M059J (cell line): Measurements from ENCODE around the gene FBN2. TPM values are rescaled to one million over a fixed set of nuclear protein-coding genes. Genes with fewer than 3 reads are reported as not detected.
"Not testable (repeated sequence)": the region's sequence is repeated elsewhere in the genome, so short reads cannot be mapped to it uniquely, and the experiment has no call there.

Source experiments
- DNase-seq: peaks from one replicate; pipeline ENCODE4 v3.0.0-alpha.2; 2012; ENCODE audit warnings: low read depth
- total RNA-seq: library from RNA; depleted of rRNA; stranded (reverse); fragments of >200 nt; shearing (Covaris generic); gene quantifications from 2 replicates; pipeline ENCODE4 v1.2.3, GENCODE V29; 2014

Gene FBN2
- total RNA-seq, 1 experiment from 2014 or later = 0.37 TPM

DNA sequence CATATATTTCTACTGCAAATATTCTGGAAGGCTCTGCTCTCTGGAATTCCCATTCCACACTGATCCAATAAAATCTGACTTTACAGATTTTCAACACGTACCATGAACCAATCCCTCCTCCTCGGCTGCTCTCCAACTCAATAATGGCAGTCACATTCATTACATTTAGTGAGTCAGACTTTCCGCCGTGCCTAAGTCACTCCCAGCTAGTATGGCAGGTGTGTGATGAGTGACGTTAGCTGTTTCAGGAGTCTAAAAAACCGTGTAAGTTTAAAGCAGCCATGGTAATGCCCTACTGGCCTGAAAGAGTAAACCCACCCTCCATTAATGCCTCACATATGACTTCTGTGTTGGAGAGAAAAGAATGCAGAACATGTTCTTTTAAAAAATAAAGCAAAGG, 3.3 kb downstream of the FBN2 start:
- no peak for DNase-seq

DNA sequence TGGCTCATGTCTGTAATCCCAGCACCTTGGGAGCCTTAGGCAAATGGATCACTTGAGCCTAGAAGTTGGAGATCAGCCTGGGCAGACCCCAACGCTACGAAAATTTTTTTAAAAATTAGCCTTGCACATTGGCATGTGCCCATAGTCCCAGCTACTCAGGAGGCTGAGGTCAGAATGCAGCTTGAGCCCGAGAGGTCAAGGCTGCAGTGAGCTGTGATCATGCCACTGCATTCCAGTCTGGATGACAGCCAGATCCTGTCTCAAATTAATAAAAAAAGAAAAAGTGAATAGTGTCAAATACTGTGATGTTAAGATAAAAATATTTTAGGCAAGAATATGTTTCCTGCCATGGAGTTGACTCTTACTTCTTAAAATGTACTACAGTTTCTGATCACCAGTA, 5.3 kb downstream of the FBN2 start:
- no peak for DNase-seq

DNA sequence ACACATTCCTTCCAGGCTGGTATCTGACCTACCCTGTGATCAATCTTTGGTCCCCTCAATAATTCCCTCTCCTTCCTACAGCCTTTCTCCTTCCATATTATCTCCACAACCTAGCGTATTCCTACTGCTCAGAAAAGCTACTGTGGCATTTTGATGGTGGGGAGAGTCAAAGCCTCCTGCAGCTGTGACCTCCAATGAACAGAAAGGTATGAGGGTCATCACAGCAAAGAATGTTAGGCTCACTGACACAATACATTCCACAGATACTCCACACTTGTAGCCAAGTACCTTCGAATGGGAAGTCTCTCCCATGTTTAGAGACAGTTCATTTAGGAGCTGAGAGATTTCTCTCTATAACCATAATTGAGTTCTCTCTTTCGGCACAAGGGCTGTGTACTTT, 5.9 kb downstream of the FBN2 start:
- DNase-seq = no peak

DNA sequence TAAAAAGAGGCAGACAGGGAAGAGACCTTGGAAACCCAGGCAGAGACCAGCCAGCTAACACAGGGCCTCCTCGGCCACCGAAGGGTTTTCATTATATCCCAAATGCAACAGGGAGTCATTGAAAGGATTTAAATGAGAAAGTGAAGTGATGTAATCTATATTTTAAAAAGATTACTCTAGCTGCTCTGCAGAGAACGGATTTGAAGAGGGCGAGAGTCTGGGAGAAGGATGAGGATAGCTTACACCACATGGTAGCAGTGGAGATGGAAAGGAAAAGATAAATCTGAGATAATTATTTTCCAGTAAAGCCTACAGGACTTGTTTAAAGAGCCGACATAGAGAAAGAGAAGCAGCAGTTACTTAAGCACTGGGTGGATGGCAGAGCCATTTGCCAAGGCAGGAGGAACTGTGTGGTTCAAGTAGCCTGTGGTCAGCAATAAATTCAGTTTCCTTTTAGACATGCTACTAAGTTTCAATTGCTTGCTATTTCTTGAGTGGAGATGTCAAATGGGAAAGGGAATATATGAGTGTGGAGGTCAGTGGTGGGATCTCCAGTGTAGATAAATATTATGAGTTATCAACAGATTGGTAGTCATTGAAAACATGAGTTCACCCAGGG, 9.3 kb downstream of the FBN2 start:
- DNase-seq = no peak

DNA sequence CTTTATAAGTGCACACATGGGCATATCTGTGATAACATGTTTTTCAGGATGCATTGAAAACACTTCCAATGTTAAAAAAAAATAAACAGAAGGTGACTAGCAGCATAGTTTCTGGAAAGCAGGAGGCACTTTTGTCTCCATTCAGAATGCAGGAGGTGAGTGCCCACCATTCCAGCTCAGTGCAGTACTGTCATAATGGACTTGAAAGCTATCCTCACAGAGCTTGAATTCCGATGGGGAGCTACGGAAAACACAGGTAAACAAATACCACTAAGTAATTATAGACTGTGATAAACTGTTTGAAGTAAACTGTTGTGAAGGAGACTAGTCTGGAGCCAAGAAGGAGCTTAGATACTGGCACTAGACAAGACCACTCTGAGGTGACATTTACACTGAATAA, 9.9 kb downstream of the FBN2 start:
- no peak for DNase-seq

DNA sequence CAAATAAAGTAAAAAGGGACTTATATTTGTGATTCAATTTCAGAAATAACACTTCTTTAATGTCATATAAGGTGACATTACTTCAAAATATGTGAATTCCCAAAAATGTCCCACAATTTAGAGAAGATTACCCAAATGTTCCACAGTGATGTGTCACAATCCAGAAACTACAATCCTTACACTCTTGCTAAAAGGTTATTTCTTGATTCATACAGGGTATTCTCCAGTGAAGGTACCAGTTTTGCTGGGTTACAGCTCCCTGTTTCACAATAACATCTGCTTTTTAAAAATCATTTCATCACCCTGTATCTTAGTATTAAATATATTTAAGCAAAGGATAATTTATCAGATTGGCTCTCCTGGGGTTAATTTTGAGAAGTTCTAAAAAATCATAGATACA, 11.0 kb downstream of the FBN2 start:
- DNase-seq = no peak

DNA sequence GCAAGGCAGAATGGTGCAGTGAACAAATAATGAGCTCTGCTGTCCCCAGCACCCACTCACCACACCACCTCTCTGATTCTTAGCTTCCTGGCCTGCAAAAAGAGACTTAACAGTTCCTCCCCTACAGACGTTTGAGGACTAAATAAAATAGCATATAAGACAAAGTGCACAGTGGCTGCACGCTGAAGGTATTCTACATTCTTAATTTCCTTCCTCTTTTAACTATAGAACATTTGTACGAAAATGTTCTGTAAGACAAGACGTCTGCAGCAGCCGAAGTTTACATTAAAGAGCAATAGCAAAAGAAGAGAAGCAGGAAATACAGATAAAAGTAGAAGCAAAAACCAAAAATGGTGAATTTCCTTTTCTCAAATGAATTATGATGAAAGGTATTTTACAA, 15.7 kb downstream of the FBN2 start:
- no peak for DNase-seq

DNA sequence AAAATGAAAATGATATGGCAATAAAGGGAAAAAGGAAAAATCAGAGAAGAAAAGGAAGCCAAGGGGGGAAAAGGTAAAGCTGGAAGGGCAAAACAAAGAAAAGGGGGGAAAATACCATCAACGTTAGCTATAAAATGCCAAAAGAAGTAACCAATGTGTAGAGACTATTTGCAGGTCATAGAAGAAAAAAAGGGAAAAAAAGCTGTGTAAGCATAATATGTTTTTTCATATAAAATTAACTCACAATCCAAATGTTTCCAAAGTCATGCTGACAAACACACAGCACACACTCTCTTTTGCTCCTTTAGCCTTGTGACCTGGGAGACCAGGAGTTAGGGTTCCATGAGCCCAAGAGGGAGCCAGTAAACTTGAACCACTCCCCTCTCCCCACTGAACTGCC, 18.2 kb downstream of the FBN2 start:
- no peak for DNase-seq

DNA sequence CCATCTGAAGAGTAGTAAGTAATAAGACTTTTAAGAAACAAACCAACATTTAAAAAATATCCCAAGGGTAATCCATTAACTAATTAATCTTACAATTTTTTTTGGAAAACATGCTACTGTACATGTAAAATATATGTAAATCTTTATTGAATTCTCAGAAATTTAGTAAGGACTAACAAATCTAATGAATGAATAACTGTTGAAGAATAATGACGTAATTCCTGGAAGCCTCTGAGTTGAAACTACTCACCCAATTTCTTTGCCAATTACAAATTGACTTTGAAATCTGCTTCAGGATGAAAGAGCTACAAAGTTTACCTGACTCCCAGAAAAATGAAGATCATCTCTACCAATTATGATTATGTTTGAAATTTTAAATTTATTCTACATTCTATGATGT, 21.1 kb downstream of the FBN2 start:
- DNase-seq = no peak

DNA sequence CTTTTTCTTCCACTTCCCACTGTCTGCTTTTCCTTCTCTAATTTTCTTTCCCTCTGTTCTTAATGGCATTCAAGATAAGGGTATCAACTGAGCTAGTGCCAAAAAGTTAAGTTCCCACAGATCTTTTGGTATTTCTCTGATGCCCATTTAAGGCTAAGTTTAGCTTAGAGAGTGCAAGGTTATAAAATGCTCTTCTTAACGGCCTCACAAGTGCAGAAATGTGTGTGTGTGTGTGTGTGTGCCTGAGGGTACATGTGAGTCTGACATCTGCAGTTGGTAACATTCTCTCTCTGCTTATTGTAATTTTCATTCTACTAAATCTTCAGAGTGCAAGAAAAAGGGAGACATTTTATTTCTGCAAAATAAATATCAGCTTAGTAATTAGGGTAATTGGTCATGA, 24.2 kb downstream of the FBN2 start:
- DNase-seq = no peak

DNA sequence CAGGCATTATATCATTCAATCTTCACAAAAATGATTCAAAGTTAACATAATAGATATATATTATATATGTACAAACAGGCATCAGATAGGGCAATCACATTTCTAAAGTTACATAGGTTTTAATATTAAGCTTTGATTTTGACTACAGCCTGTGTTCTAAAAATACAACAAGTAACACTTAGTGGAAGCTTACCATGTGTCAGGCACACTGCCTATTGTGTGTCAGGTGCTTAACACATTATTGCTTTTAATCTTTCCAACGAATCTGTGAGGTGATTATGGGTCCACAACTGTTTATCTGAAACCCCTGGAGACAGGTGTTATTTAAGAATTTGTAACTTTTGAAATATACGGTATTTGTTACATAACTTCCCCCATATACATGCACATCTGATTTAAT, 25.2 kb downstream of the FBN2 start:
- DNase-seq = no peak

DNA sequence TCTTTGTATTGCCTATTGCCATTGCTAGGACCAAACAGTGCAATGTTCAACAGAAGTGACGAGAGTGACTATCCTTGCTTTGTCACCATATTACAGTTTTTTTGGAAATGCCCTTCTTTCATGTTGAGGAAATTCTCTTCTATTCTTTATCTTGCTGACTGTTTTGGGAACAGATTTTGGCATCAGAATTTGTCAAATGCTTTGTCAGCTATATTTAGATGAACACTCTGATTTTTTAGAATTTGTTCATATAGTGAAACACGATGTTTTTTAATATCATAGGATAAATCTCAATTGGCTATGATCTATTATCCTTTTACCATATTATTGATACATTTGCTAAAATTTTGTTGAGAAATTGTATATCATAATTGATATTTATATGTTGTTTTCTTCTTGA, 31.4 kb downstream of the FBN2 start:
- no peak for DNase-seq

DNA sequence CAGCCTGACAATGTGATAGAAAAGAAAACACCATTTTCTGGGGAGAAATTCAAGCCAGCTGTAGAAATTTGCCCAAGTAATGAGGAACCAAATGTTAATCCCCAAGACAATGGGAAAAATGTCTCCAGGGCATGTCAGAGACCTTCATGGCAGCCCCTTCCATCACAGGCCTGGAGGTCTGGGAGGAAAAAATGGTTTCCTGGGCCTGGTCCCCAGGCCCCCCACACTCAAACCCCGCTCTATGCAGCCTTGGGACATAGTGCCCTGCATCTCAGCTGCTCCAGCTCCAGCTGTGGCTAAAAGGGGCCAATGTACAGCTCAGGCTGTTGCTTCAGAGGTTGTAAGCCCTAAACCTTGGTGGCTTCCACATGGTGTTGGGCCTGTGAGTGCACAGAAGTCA, 34.3 kb downstream of the FBN2 start:
- DNase-seq = not testable (repeated sequence)

DNA sequence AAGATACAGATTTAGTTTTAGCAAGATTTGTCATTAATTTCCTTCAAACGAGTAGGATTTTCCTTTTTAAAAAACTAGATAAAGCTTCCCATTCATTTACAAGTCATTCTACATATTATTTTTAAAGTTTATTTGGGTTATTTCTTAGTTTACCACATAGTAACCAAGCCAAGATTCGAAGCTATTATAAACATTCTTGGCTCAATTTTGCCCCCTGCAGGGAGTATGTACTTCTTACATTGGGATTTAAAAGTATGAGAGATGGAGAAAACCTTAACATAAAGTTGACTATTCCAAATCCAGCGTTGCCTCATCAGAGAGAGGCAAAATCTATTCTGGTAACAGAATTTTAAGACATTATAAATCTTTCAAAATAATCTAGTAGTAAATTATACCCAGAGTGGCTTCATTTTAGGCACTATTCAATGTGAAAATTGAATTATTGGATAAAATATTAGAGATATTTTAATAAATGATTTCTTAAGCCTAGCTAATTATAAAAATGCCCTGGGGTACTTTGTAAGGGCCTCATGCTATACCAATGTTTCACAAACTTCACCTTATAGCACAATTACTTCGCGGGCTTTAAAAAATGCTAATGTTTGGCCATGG, 39.1 kb downstream of the FBN2 start:
- peak; percentile 48 for DNase-seq

DNA sequence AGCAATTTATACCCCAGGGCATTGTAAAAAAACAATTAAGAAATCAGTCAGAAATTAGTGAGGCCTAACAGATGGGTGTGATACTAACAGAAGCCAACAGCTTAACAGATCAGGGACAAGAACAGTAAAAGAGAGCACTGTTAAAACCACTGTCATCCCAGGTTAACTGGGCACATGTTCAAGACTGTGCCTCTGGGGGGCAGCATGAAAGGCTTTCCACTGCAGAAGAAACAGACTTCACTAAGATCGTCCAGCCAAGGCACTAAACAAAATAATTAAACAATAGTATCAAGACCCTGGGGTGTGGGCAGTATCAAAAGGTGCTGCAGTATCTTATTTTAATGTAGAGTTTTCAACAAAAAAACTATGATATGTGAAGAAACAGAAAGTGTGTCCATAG, 43.5 kb downstream of the FBN2 start:
- DNase-seq = no peak

DNA sequence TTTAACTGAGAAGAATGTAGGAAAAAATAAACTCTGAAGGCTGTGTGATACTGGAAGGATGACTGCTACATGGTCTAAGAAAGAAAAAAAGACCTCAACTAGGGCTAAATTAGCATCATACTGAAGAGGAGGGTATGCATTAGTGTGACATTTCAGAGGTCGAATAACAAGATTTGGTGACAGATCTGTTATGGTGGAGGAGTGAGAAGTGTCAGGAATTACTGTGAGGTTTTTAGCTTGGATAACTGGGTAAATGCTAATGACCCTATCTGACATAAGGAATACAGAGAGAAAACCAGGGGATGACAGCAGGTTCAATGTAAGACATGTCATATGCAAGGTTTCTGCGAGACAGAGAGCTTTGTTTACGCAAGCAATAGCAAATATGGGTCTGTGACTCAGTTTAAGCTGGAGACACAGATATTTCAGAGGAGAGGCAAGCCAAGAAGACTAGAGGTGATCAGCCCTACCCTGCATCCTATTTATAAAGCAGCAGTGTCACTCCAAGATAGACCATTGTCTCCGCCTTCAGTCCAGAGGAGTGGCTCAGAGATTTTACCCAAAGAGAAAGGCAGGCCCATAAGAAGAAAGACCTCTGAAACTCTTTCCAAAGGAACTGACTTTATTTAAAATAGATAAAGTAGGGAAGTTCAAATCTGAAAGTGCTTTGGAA, 44.3 kb downstream of the FBN2 start:
- DNase-seq = no peak

DNA sequence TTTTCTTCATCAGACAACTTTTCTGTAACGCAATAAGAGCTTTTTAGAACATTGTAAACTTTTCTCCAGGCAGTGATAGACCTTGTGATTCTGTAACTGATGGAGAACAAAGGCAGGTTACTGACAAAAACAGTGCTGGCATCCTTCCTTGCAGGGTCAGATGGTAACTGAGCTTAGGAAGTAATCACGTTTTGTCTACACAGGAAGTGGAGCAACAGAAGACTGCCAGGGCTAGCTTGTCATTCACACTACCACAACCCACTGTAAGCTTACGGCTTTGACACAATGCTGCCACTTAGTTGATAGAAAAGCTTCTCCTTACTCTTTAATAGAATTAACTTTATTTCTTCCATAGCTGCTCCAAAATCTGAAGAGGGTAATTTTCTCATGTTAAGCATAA, 46.8 kb downstream of the FBN2 start:
- no peak for DNase-seq

DNA sequence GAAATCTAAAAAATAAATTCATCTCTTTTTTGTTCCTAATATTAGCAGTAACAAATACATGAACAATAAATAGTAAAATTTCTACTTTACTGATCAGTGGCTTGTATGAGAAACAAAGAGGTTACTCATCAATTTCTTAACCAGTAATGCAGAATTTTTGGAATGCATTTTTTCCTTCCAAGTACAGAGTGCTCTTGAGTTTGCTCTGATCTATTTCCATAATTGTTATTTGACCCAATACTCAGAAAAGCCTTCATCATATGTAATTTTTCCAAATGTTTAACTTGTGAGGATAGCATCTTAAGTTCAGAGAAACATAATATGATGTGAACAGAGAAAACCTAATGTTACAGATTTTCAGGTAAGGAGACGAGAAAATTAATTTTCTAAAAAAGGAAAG, 47.3 kb downstream of the FBN2 start:
- no peak for DNase-seq

DNA sequence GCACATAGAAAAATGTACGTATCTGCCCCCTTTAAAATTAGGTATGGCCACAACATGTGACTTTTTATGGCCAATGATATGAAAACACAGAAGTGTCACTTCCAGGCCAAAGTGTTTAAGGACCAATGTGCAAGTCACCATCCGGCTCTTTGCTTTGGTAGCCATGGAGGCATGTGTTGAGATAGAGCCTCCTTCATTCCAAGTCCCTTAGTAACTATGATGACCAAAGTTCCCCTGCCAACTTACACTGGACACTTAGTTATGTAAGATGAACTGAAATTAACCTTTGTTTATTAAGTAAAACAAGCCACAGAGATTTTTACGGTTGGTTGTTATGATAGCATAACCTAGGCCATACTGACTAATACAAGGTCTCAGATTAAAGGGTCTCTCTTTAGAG, 51.0 kb downstream of the FBN2 start:
- peak; percentile 9 for DNase-seq

DNA sequence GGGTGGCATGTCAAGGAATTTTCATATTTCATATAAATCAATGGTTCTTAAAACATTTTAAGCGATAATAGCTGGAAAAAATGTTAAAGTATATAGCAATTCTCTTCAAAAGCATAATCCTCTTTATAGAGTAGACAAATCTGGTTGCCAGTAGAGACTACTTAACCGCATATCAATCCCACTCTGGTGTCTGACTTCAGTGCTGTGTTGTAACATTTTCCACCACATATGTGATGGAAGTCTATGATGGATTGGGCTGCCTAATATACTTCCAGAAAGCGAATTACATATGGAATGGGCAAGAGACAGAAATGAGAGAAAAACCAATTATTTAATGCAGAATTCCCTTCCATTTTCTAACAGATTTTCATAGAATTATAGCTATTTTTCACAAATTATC, 54.3 kb downstream of the FBN2 start:
- DNase-seq = no peak

DNA sequence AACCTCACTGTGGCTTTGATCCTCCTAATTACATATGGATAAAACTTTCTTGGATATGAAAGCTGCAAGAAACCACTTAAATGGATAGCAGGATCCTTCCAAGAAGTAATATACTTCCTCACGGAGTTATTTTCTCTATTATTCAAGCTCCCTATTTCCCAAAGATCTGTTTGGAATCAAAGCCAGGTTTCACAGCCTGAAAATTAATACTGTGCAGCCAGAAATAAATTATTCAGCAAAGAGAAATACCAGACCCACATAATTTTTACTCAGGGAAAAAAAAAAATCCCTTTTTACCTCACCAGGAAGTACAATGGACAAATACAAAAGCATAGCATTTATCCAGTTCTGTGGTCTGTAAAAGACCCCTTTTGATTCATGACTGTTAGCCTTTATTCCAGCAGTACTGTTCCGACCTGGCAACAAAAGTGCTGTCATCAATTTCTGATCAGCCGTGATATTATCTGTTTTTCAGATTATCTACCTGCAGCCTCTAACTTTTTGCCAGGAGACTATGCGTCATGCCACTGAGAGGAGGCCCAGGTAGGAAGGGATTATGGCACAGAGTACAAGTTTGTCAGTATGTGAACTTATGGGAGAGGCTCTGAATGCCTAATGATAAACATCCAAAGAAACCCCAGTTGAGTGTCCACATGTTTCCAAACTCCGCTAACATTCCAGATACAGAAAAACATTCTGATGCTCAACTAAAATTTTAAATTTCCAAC, 57.0 kb downstream of the FBN2 start:
- no peak for DNase-seq

DNA sequence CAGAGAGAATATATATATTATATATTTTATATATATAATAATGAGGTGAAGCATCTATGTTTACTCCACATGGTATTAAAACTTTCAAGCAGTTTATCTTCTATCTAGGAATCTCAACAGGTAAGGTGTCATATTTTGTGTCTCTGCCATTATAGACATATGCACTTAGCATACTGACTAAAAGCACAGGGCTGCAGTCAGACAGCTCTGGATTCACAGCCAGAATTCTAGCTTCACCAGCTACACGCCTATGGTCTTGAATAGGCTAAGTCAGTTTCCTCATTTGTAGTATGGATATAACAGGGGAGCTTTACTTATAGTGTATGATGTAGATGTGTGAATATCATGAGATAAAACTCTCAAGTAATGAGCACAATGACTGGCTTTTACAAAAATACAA, 57.9 kb downstream of the FBN2 start:
- DNase-seq = no peak
